WTC11 (cell line): ENCODE results near the gene CELSR1. TPM values are rescaled to one million over a fixed set of nuclear protein-coding genes. Genes with fewer than 3 reads are reported as not detected.
"Not testable (repeated sequence)": the region's sequence is repeated elsewhere in the genome, so short reads cannot be mapped to it uniquely, and the experiment has no call there.

Experiments used
- ATAC-seq: fragments of 200-7000 bp; cut with Tn5 transposase; 2 replicates; pipeline ENCODE4 v1.10.0; 2021; ENCODE audit warnings: mild to moderate bottlenecking, moderate library complexity
- CTCF ChIA-PET: fragments of 300-600 bp; sonication (Branson Sonifier 250); formaldehyde crosslinking; loops from one replicate; lab custom pipeline; 2021; ENCODE audit warnings: antibody characterized with exemption; lab: Charles Lee
- POLR2A ChIA-PET: fragments of 350-600 bp; sonication (Branson Sonifier 250); formaldehyde crosslinking; loops from one replicate; lab custom pipeline; 2021; ENCODE audit warnings: antibody characterized with exemption; lab: Charles Lee
- DNase-seq: peaks from one replicate; pipeline ENCODE4 v3.0.0; 2021; ENCODE audit warnings: low spot score
- H3K27ac Mint-ChIP-seq: 2 replicates; pipeline ENCODE4 v1.8.0; 2021; ENCODE audit warnings: mixed read lengths
- H3K27me3 Mint-ChIP-seq: 2 replicates; pipeline ENCODE4 v1.8.0; 2021; ENCODE audit warnings: low read depth, mild to moderate bottlenecking, moderate library complexity, mixed read lengths
- H3K36me3 Mint-ChIP-seq: 2 replicates; pipeline ENCODE4 v1.8.0; 2021; ENCODE audit warnings: mixed read lengths
- H3K4me1 Mint-ChIP-seq: 2 replicates; pipeline ENCODE4 v1.8.0; 2022; ENCODE audit warnings: mixed read lengths
- H3K4me3 Mint-ChIP-seq: 2 replicates; pipeline ENCODE4 v1.8.0; 2021; ENCODE audit warnings: mild to moderate bottlenecking, moderate library complexity, mixed read lengths
- H3K9me3 Mint-ChIP-seq: 2 replicates; pipeline ENCODE4 v1.8.0; 2021; ENCODE audit warnings: mixed read lengths
- AFF4 ChIP-seq: sonication (generic); formaldehyde crosslinking; IDR thresholded peaks from 2 replicates; pipeline ENCODE4 v1.8.1; 2023; ENCODE audit warnings: mild to moderate bottlenecking, missing genetic modification reagents, borderline replicate concordance
- ATF3 ChIP-seq: sonication (generic); formaldehyde crosslinking; conservative IDR thresholded peaks from 2 replicates; pipeline ENCODE4 v1.8.1; 2022; ENCODE audit warnings: mild to moderate bottlenecking, missing genetic modification reagents
- CREB1 ChIP-seq: sonication (generic); formaldehyde crosslinking; IDR thresholded peaks from 2 replicates; pipeline ENCODE4 v1.8.0; 2023; ENCODE audit warnings: mild to moderate bottlenecking, missing genetic modification reagents
- CREM ChIP-seq: sonication (generic); formaldehyde crosslinking; IDR thresholded peaks from 2 replicates; pipeline ENCODE4 v1.8.1; 2022; ENCODE audit warnings: mild to moderate bottlenecking, missing genetic modification reagents, moderate library complexity
- ELF4 ChIP-seq: sonication (generic); formaldehyde crosslinking; IDR thresholded peaks from 2 replicates; pipeline ENCODE4 v1.8.1; 2022; ENCODE audit warnings: low read depth, mild to moderate bottlenecking, moderate library complexity, missing genetic modification reagents
- ESRRA ChIP-seq: sonication (generic); formaldehyde crosslinking; IDR thresholded peaks from 2 replicates; pipeline ENCODE4 v1.8.1; 2022; ENCODE audit warnings: mild to moderate bottlenecking, missing genetic modification reagents, borderline replicate concordance
- FOXP1 ChIP-seq: sonication (generic); formaldehyde crosslinking; IDR thresholded peaks from 2 replicates; pipeline ENCODE4 v1.8.0; 2022; ENCODE audit warnings: missing genetic modification reagents, mild to moderate bottlenecking, moderate library complexity, borderline replicate concordance
- GTF2I ChIP-seq: fragments of 250-450 bp; sonication (Bioruptor Pico); conservative IDR thresholded peaks from 2 replicates; pipeline ENCODE4 v1.4.0; 2021; ENCODE audit warnings: mild to moderate bottlenecking
- MLX ChIP-seq: sonication (generic); formaldehyde crosslinking; IDR thresholded peaks from 2 replicates; pipeline ENCODE4 v1.8.1; 2023; ENCODE audit warnings: mild to moderate bottlenecking, missing genetic modification reagents, moderate library complexity
- MXD4 ChIP-seq: fragments of 250-450 bp; sonication (Bioruptor Pico); IDR thresholded peaks from 2 replicates; pipeline ENCODE4 v1.8.0; 2021; ENCODE audit warnings: mild to moderate bottlenecking, moderate library complexity, borderline replicate concordance
- MYBL2 ChIP-seq: sonication (generic); formaldehyde crosslinking; IDR thresholded peaks from 2 replicates; pipeline ENCODE4 v1.8.1; 2023; ENCODE audit warnings: mild to moderate bottlenecking, moderate library complexity, missing genetic modification reagents
- NR1H2 ChIP-seq: sonication (generic); formaldehyde crosslinking; IDR thresholded peaks from 2 replicates; pipeline ENCODE4 v1.9.0; 2021; ENCODE audit warnings: mild to moderate bottlenecking, moderate library complexity, missing genetic modification reagents
- PREB ChIP-seq: sonication (generic); formaldehyde crosslinking; IDR thresholded peaks from 2 replicates; pipeline ENCODE4 v1.8.1; 2022; ENCODE audit warnings: mild to moderate bottlenecking, missing genetic modification reagents, moderate library complexity, borderline replicate concordance
- RORB ChIP-seq: fragments of 250-450 bp; sonication (Bioruptor Pico); IDR thresholded peaks from 2 replicates; pipeline ENCODE4 v1.9.0; 2021; ENCODE audit warnings: mild to moderate bottlenecking
- SP1 ChIP-seq: sonication (generic); formaldehyde crosslinking; conservative IDR thresholded peaks from 2 replicates; pipeline ENCODE4 v1.8.1; 2022; ENCODE audit warnings: missing genetic modification reagents
- TCF7 ChIP-seq: sonication (generic); formaldehyde crosslinking; IDR thresholded peaks from 2 replicates; pipeline ENCODE4 v1.8.0; 2022; ENCODE audit warnings: mild to moderate bottlenecking, low read depth, missing genetic modification reagents, moderate library complexity
- USF1 ChIP-seq: sonication (generic); formaldehyde crosslinking; IDR thresholded peaks from 2 replicates; pipeline ENCODE4 v1.8.0; 2022; ENCODE audit warnings: mild to moderate bottlenecking, missing genetic modification reagents
- USF2 ChIP-seq: sonication (generic); formaldehyde crosslinking; IDR thresholded peaks from 2 replicates; pipeline ENCODE4 v1.8.1; 2023; ENCODE audit warnings: mild to moderate bottlenecking, missing genetic modification reagents, moderate library complexity
- ZBTB21 ChIP-seq: sonication (generic); formaldehyde crosslinking; IDR thresholded peaks from 2 replicates; pipeline ENCODE4 v1.8.1; 2023; ENCODE audit warnings: mild to moderate bottlenecking, missing genetic modification reagents, borderline replicate concordance
- ZNF281 ChIP-seq: sonication (generic); formaldehyde crosslinking; IDR thresholded peaks from 2 replicates; pipeline ENCODE4 v1.8.0; 2023; ENCODE audit warnings: mild to moderate bottlenecking, missing genetic modification reagents
- ZNF317 ChIP-seq: sonication (generic); formaldehyde crosslinking; IDR thresholded peaks from 2 replicates; pipeline ENCODE4 v1.8.1; 2023; ENCODE audit warnings: low read depth, mild to moderate bottlenecking, moderate library complexity, missing genetic modification reagents, borderline replicate concordance
- ZNF671 ChIP-seq: fragments of 250-450 bp; sonication (Bioruptor Pico); IDR thresholded peaks from 2 replicates; pipeline ENCODE4 v1.8.0; 2021; ENCODE audit warnings: mild to moderate bottlenecking
- total RNA-seq: library from RNA; stranded (reverse); gene quantifications from 3 replicates; pipeline ENCODE4 v1.2.3, GENCODE V29; 2021

Gene CELSR1
- total RNA-seq, 1 experiment from 2014 or later: 16.8 TPM

GRCh38 chr22:46471901-46472721, 65.3 kb downstream of the CELSR1 start (continued):
- no peak for TF ChIP-seq FOXP1 (CRISPR knock-in tag)
- TF ChIP-seq SP1 (CRISPR knock-in tag): no peak
- no peak for TF ChIP-seq PREB (CRISPR knock-in tag)
- TF ChIP-seq ELF4 (CRISPR knock-in tag): no peak
- TF ChIP-seq USF1 (CRISPR knock-in tag): no peak
- no peak for TF ChIP-seq ESRRA (CRISPR knock-in tag)
- no peak for TF ChIP-seq MYBL2 (CRISPR knock-in tag)

GRCh38 chr22:46471330-46471729, 66.1 kb downstream of the CELSR1 start:
- DNase-seq, H3K27me3 Mint-ChIP-seq, H3K27ac Mint-ChIP-seq, CTCF ChIA-PET, H3K4me3 Mint-ChIP-seq, H3K36me3 Mint-ChIP-seq, H3K4me1 Mint-ChIP-seq, ATAC-seq, POLR2A ChIA-PET: not testable (repeated sequence)
- peaks cover 12% of the 10 kb centered on the region for H3K9me3 Mint-ChIP-seq

GRCh38 chr22:46469711-46470110, 67.7 kb downstream of the CELSR1 start:
- CTCF ChIA-PET: no interaction called here
- H3K9me3 Mint-ChIP-seq: no peaks in the 10 kb centered on the region
- POLR2A ChIA-PET: no interaction called here
- no peaks in the 10 kb centered on the region for H3K27me3 Mint-ChIP-seq
- no peak for DNase-seq
- no peaks in the 10 kb centered on the region for H3K4me1 Mint-ChIP-seq
- no peak overlapping the region for H3K4me3 Mint-ChIP-seq
- no peak for ATAC-seq
- H3K36me3 Mint-ChIP-seq: no peaks in the 10 kb centered on the region
- no peak overlapping the region for H3K27ac Mint-ChIP-seq
- TF ChIP-seq CREB1: no peak
- TF ChIP-seq USF2 (CRISPR knock-in tag): no peak
- no peak for TF ChIP-seq ZNF317 (CRISPR knock-in tag)
- no peak for TF ChIP-seq ZBTB21
- no peak for TF ChIP-seq GTF2I (CRISPR knock-in tag)
- TF ChIP-seq TCF7 (CRISPR knock-in tag): no peak
- no peak for TF ChIP-seq AFF4 (CRISPR knock-in tag)
- no peak for TF ChIP-seq MLX
- TF ChIP-seq ATF3 (CRISPR knock-in tag): no peak
- no peak for TF ChIP-seq MXD4 (CRISPR knock-in tag)
- TF ChIP-seq ZNF281 (CRISPR knock-in tag): no peak
- no peak for TF ChIP-seq CREM (CRISPR knock-in tag)
- no peak for TF ChIP-seq RORB
- no peak for TF ChIP-seq NR1H2 (CRISPR knock-in tag)
- no peak for TF ChIP-seq ZNF671 (CRISPR knock-in tag)
